ENCODE data around the gene COL4A3.
A peak's percentile ranks its signal among the peaks of the same experiment; 100 is the strongest.
"Not testable (repeated sequence)": the region's sequence is repeated elsewhere in the genome, so short reads cannot be mapped to it uniquely, and the experiment has no call there.

The COL4A3 gene

DNA sequence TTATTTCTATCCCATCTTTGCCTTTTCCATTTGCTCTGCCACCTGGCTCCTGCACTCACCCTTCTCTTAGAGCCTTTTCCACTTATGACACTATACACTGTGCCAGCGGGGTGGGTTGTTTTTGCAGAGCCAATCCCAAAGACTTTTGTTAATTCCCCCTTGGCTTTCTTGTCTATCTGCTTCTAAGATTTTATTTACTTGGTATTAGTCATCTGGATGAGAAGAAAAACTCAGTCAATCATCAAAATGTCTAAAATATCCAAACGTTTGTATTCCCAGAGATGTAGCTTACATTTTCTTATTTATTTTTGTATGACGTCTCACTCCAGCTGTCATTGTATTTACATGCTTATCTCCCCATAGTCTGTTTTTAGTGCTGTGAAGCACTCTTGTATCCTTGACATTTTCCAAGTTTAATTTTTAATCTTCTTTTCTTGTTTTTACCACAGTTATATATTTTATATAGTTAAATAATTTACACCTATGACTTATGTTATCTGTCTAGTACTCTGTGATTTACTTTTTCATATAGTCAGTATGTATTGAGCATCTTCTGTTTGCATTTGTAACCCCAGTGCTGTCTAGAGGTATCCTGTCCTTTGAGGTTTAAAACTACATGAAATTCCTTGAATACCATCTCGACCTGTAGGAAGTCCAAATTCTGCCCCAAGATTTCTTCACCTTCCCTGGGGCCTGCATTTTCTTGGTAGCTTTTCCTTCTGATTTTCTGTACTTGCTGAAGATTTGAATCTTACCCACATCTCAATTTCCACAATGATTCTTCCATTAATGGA lies 55.1 kb downstream of the COL4A3 start:
- peak in 1 of 2 experiments; percentile 9 for DNase-seq

DNA sequence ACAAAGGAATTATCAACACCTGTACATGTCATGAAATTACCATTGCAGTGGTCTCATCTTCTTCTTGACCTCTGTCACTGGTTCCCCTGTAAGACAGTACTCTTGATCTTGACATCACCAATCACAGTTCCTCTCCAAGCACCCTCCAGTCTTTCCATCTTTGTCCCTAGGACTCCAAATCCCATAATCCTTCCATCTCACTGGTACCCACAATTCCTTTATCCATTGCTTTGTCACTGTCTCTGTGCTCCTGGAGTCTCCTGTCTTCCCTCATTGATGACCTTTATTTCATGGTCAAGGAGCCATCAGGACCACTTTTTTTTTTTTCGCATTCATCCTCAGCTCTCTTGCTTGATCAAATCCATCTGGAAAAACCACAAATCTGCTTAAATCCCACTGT lies 56.7 kb downstream of the COL4A3 start:
- DNase-seq, result no peak

DNA sequence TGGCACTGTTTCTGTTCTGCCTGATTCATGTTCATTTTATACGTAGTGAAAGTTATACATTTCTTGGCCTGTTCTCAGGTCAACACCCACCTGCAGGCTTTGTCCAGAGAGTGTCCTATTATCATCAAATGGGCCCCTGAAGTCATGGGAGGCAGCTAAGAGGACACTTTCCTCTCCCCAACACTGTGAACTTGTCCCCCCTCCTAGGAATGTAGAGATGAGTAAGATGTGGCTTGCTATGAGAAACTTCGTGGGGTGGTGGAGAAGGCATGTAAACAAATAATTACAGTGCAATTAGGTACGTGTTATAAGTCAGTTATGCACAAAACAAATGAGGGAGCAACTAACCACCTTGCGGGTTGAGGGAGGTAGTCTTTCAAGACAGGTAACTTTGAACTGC lies 57.9 kb downstream of the COL4A3 start:
- no peak for DNase-seq

GRCh38 chr2:227225641-227226040 lies 61.2 kb downstream of the COL4A3 start:
- not testable (repeated sequence) for DNase-seq

- DNase-seq, result peak in 1 of 2 experiments; percentile 56
These were observed 63.7 kb downstream of the COL4A3 start for GRCh38 chr2:227228061-227228667.

DNA sequence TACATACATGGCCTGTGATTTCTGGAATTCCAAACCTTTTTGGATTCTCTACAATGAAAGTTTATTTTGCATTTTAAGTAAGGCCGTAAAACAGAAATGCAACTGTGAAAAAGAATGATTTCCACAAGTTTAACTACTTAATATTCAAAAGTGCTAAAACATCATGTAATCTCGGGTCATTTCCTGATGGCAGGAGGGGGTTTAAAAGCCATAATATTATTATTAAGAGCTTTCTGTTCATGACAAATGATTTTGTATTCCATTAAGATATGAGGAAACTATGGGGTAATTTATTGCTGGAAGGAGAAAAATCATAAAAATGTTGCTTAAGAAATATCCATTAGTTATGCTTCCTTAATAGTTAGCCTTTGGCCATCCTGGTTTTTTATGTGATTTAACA lies 65.7 kb downstream of the COL4A3 start:
- no peak for DNase-seq

GRCh38 chr2:227234429-227234828 lies 70.0 kb downstream of the COL4A3 start:
- DNase-seq, result no peak

DNA sequence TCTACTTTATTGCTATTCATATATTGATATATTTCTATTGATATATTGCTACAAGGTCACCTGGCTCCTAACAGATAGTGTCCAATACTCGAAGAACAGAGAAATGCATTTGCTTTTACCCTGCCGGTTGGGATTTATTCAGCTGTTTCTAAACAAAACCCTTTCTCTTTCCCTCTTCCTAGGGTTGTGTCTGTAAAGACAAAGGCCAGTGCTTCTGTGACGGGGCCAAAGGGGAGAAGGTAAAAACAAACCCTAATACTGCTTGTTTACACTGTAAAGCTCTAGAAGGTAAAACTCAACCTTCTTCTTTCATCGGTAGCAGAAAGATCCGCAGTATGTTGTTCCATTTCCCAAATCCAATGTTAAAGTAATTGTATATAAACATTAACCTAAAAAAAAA lies 73.4 kb downstream of the COL4A3 start:
- no peak for DNase-seq

- peak; percentile 30 to 60 for DNase-seq
These were observed 74.1 kb downstream of the COL4A3 start for GRCh38 chr2:227238238-227239237.

- no peak for DNase-seq
These were observed 76.6 kb downstream of the COL4A3 start for GRCh38 chr2:227241005-227241404.

- DNase-seq, result no peak
These were observed 84.5 kb downstream of the COL4A3 start for GRCh38 chr2:227248876-227249275.

GRCh38 chr2:227252831-227253230 lies 88.4 kb downstream of the COL4A3 start:
- no peak for DNase-seq

- DNase-seq, result no peak
These were observed 92.2 kb downstream of the COL4A3 start for GRCh38 chr2:227256605-227257004.

DNA sequence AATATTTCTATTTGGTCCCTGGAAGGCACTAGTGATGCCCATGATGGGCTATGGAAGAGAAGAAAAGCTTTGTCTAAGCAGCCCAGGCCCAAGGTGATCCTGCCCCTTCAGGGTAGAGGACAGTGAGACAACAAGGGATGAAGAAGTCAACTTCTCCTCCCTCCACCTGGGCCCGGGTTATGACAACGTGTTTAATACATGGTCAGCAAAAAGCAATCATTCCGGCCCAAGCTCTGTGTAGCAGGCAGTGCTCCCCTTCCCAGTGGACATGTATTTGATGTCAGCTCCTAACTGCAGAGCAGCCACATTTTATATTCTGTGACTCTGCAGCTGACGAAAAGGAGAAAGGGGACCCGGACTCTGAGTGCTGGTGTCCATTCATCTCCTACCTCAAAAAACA lies 93.4 kb downstream of the COL4A3 start:
- no peak for DNase-seq

DNA sequence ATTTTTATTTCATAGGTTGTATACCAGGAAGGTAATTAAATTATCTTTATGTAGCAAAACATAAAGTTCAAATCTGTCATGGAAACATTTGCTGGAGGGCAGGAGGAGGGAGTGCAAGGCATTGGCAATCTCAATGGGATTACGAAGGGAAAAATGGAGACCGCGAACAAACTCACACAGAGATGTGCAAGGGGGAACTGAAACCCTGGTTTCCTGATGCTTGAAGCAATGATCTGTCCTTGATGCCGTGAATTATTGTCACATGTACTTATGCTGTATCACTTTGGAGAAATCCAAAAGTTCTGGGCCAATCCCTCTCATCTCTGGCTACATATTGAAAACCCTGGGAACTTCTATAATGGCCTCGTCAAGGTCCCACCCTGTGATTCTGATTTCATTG lies 95.6 kb downstream of the COL4A3 start:
- DNase-seq, result no peak

- no peak for DNase-seq
These were observed 103.1 kb downstream of the COL4A3 start for GRCh38 chr2:227267410-227268115.

DNA sequence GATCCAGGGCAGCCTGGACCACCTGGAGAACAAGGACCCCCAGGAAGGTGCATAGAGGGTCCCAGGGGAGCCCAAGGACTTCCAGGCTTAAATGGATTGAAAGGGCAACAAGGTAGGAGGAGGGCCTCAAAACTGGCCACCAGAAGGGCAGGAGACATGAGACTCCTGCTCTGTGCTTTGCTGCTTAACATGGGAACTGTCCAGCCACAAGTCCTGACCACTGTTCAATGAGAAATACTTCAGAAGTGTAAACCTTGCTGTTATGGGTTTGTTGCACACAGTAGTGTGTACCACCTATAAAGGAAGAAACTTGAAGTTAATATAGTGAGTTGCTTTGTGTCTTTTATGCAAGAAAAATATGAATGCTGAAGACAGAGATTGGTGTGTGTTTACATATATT lies 116.5 kb downstream of the COL4A3 start:
- no peak for DNase-seq

GRCh38 chr2:227285741-227286236 lies 121.4 kb downstream of the COL4A3 start:
- no peak for DNase-seq

DNA sequence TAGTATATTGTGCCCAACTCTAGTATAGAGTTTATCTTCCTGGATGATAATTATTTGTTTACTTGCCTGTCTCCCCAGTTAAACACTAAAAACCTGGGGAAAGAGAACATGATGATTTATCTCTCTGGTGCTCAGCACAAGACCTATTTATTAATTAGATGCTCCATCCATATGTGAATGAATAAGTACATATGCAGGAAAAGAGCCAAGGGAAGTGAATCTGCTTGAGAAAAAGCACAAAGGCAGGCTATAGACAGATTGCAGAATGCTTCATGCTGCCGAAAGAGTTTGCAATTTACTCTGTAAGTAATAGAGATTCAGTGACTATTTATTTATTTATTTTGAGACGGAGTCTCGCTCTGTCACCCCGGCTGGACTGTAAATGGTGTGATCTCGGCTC lies 123.3 kb downstream of the COL4A3 start:
- no peak for DNase-seq

DNA sequence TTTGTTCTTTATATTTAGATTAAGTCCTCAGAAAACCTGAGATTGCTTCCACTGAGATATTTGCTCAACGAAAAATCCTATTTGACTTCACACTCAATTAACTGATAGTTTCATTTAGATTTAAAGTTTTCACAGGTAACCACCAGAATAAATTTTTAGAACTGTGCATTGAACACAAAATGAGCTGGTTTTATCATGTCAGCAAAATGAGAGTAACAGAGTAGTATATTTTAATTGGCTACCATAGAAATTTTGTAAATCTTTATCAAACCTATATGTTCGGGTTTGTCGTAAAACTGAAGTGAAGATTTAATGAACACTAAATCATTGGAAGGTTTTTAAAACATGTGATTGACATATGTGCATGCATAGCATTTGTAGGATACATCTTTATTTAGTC lies 127.9 kb downstream of the COL4A3 start:
- no peak for DNase-seq

GRCh38 chr2:227293531-227293930 lies 129.1 kb downstream of the COL4A3 start:
- DNase-seq, result no peak

GRCh38 chr2:227295806-227296205 lies 131.4 kb downstream of the COL4A3 start:
- no peak for DNase-seq
